ENCODE data around the gene DNAH7.

GRCh38 chr2:196083601-196084000 lies 15.0 kb upstream of the DNAH7 start:
- TF ChIP-seq CTCF (IDR thresholded peaks at IDR 0.05) = no peak
- no peak for TF ChIP-seq POLR2AphosphoS5 (IDR thresholded peaks at IDR 0.05)
